GM12878 (cell line): Measurements from ENCODE around the gene SRSF2. TPM values are rescaled to one million over a fixed set of nuclear protein-coding genes. Genes with fewer than 3 reads are reported as not detected.
"Not testable (repeated sequence)": the region's sequence is repeated elsewhere in the genome, so short reads cannot be mapped to it uniquely, and the experiment has no call there.

Source experiments
- ATAC-seq: fragments of 200-7000 bp; cut with Tn5 transposase; 3 replicates; pipeline ENCODE4 v1.9.1; 2020; ENCODE audit warnings: mild to moderate bottlenecking, moderate library complexity
- BruUV-seq: library from RNA; stranded (reverse); fragments of 400-500 nt; replicated peaks from 2 replicates; lab custom pipeline; 2021; lab: Mats Ljungman, UMichigan
- CTCF ChIA-PET: fragments of 300-600 bp; sonication (Branson Sonifier 250); formaldehyde crosslinking; extraction: SDS; loops from one replicate; lab custom pipeline; 2021; ENCODE audit warnings: inconsistent platforms; lab: Yijun Ruan, JAX
- POLR2A ChIA-PET: fragments of 350-600 bp; formaldehyde crosslinking; extraction: SDS; loops from one replicate; lab custom pipeline; 2021; ENCODE audit warnings: inconsistent platforms; lab: Charles Lee
- RAD21 ChIA-PET: fragments of 300-600 bp; sonication (Branson Sonifier 250); formaldehyde crosslinking; loops from one replicate; lab custom pipeline; 2023; ENCODE audit warnings: antibody characterized with exemption; ENCODE audit not compliant: unreplicated experiment; lab: Charles Lee
- SMC1A ChIA-PET: fragments of 300-600 bp; sonication (Branson Sonifier 250); formaldehyde crosslinking; loops from one replicate; lab custom pipeline; 2023; ENCODE audit not compliant: unreplicated experiment, uncharacterized antibody; lab: Charles Lee
- DNase-seq: peaks from one replicate; pipeline ENCODE4 v3.0.0-alpha.2; 2011; ENCODE audit warnings: low read depth, low spot score
- FAIRE-seq: peaks from 3 replicates; lab custom pipeline; 2011; peaks lifted over from hg19 to GRCh38; lab: Jason Lieb, UNC
- H2AFZ ChIP-seq: 2 replicates; pipeline ENCODE4 v1.6.0; 2011; ENCODE audit warnings: low read depth, low read length, control low read depth; ENCODE audit not compliant: control insufficient read depth
- H3K27ac ChIP-seq: 2 replicates; pipeline ENCODE4 v1.5.1; 2011; ENCODE audit warnings: control low read depth; ENCODE audit not compliant: control insufficient read depth, insufficient read depth
- H3K27me3 ChIP-seq, 2 experiments: replicated peaks in 1 of 2; 2 replicates each; pipeline versions ENCODE4 v1.6.0 to v1.6.1; 2011; ENCODE audit warnings: low read length in 1 of 2; ENCODE audit not compliant: control insufficient read depth in 2 of 2, insufficient read depth in 2 of 2
- H3K36me3 ChIP-seq, 2 experiments: 2 replicates each; pipeline ENCODE4 v1.5.1; 2011; ENCODE audit warnings: low read length in 1 of 2; ENCODE audit not compliant: control insufficient read depth in 2 of 2, insufficient read depth in 2 of 2
- H3K4me1 ChIP-seq: 2 replicates; pipeline ENCODE4 v1.6.1; 2011; ENCODE audit warnings: mild to moderate bottlenecking, low read length, moderate library complexity, mixed read lengths; ENCODE audit not compliant: control insufficient read depth, insufficient read depth
- H3K4me2 ChIP-seq: 2 replicates; pipeline ENCODE4 v1.6.0; 2011; ENCODE audit warnings: control low read depth; ENCODE audit not compliant: control insufficient read depth, insufficient read depth
- H3K4me3 ChIP-seq: fragments of 200-600 bp; sonication (generic); 2 replicates; pipeline ENCODE4 v1.5.1; 2016
- H3K79me2 ChIP-seq: 2 replicates; pipeline ENCODE4 v1.6.0; 2011; ENCODE audit warnings: low read length; ENCODE audit not compliant: control insufficient read depth, insufficient read depth
- H3K9ac ChIP-seq: 2 replicates; pipeline ENCODE4 v1.8.0; 2011; ENCODE audit warnings: low read length, control low read depth, mixed read lengths; ENCODE audit not compliant: control insufficient read depth, insufficient read depth
- H3K9me3 ChIP-seq: replicated peaks from 3 replicates; pipeline ENCODE4 v1.5.1; 2011; ENCODE audit warnings: mild to moderate bottlenecking, low read length; ENCODE audit not compliant: control insufficient read depth, insufficient read depth
- H4K20me1 ChIP-seq: 2 replicates; pipeline ENCODE4 v1.6.0; 2011; ENCODE audit not compliant: control insufficient read depth, insufficient read depth
- CHD1 ChIP-seq: IDR thresholded peaks from 2 replicates; pipeline ENCODE4 v1.6.1; 2012; ENCODE audit warnings: low read depth, low read length, improper control_type of control experiment
- RFX5 ChIP-seq: IDR thresholded peaks from 2 replicates; pipeline ENCODE4 v1.6.1; 2011; ENCODE audit warnings: low read depth, low read length, improper control_type of control experiment
- SIX5 ChIP-seq: IDR thresholded peaks from 2 replicates; pipeline ENCODE4 v1.6.1; 2011; ENCODE audit warnings: mild to moderate bottlenecking, low read depth, low read length, moderate library complexity; ENCODE audit not compliant: severe bottlenecking
- WGBS: methylation state at CpG from one replicate; pipeline ENCODE4 v1.1.6; 2016; ENCODE audit warnings: low lambda C conversion rate; ENCODE audit not compliant: insufficient replicate concordance, insufficient coverage; ENCODE audit errors: missing lambda C conversion rate; 5-methylcytosine and 5-hydroxymethylcytosine counted together
- in situ Hi-C: fragments of 300-500 bp; cut with MboI; formaldehyde crosslinking; loops from 9 replicates; pipeline ENCODE4 v1.14.3; 2018; ENCODE audit warnings: mixed read lengths
- intact Hi-C: fragments of 100-400 bp; cut with micrococcal nuclease; formaldehyde crosslinking; loops from one replicate; pipeline ENCODE4 v1.14.2; 2022; ENCODE audit not compliant: unreplicated experiment
- polyA plus RNA-seq, 11 experiments: library from polyadenylated mRNA; depleted of rRNA in 4 of 11; unstranded in 6 of 11; stranded (reverse) in 5 of 11; fragments of >200 nt; fragmentation: Nextera tagmentation in 4 of 11; fragmentation: Illumina TruSeq in 1 of 11; extraction: Ambion mirVana in 4 of 11; extraction: Trizol in 1 of 11; gene quantifications; 1 replicate in 1 of 11; 2 replicates in 10 of 11; pipeline versions ENCODE4 v1.2.1 to v1.2.3, GENCODE V29; 2011 to 2016; ENCODE audit warnings: inconsistent platforms in 2 of 11, missing spikeins in 2 of 11, low read depth in 1 of 11
- total RNA-seq, 4 experiments: library from RNA; depleted of rRNA in 3 of 4; stranded (reverse); fragments of >200 nt in 3 of 4; fragmentation: Illumina TruSeq in 1 of 4; extraction: Trizol in 1 of 4; gene quantifications; 2 replicates each; pipeline versions ENCODE4 v1.2.1 to v1.2.3, GENCODE V29; 2013 to 2021

Gene SRSF2
- total and polyA plus RNA-seq, 10 of the 15 experiments (the other 5 are each of a cell fraction or from before 2014, with no cell fraction given), result 225 to 795 (median 410) TPM

GRCh38 chr17:76713765-76714164, 23.4 kb downstream of the SRSF2 start:
- ChIA-PET SMC1A (interaction anchor here (1.0 to 2.0 kb wide), 5 partner anchors 12 to 156 kb away, joined by 3 to 7 read pairs (median 3); no protein-coding TSS in a partner anchor), POLR2A (interaction anchor here (1.1 kb wide), 1 partner anchor 9 kb away, joined by 3 read pairs; no protein-coding TSS in a partner anchor), CTCF (interaction anchor here (0.9 to 6.5 kb wide), 16 partner anchors 9 to 192 kb away, joined by 3 to 65 read pairs (median 4); partner anchors contain the start of genes JMJD6 and METTL23), RAD21 (interaction anchor here (1.6 kb wide), 1 partner anchor 32 kb away, joined by 10 read pairs; no protein-coding TSS in a partner anchor)
- H2AFZ ChIP-seq, result no peak overlapping the region
- TF ChIP-seq CHD1 (no peak), SIX5 (no peak), RFX5 (no peak)
- no peak overlapping the region for H3K4me3 ChIP-seq
- H4K20me1 ChIP-seq, result peaks cover 5% of the 10 kb centered on the region
- H3K27ac ChIP-seq, result no peak overlapping the region
- H3K4me2 ChIP-seq, result no peak overlapping the region
- H3K79me2 ChIP-seq, result no peaks in the 10 kb centered on the region
- in situ Hi-C loops (no loop called here), intact Hi-C loops (loop anchor here (10.0 kb wide), 1 partner anchor 89 kb away; no protein-coding TSS in a partner anchor)
- no peaks in the 10 kb centered on the region for H3K9me3 ChIP-seq
- H3K4me1 ChIP-seq, result peaks cover 8% of the 10 kb centered on the region
- H3K27me3 ChIP-seq, result no peaks in the 10 kb centered on the region; a peak in 2 of 4 replicates
- FAIRE-seq, result no peak
- H3K9ac ChIP-seq, result no peak overlapping the region
- H3K36me3 ChIP-seq, result peaks cover 9 to 32% of the 10 kb centered on the region in 2 experiments
- WGBS, result 96% methylated on average over 7 of the region's 7 CpGs
- no peak for ATAC-seq
- no peak for DNase-seq
- no TSS peak for BruUV-seq

- intact Hi-C loops, result loop anchor here (10.0 kb wide), 1 partner anchor 88 kb away; no protein-coding TSS in a partner anchor
- SMC1A ChIA-PET, result interaction anchor here (0.9 kb wide), 1 partner anchor 9 kb away, joined by 3 read pairs; no protein-coding TSS in a partner anchor
- not testable (repeated sequence) for BruUV-seq
Observed at GRCh38 chr17:76712321-76712720, 24.8 kb downstream of the SRSF2 start.

More at GRCh38 chr17:76712321-76712720, 24.8 kb downstream of the SRSF2 start:
- ATAC-seq, H3K27me3 ChIP-seq, H3K4me3 ChIP-seq, H3K79me2 ChIP-seq, DNase-seq, H2AFZ ChIP-seq, RAD21 ChIA-PET, H3K27ac ChIP-seq, H3K9ac ChIP-seq, H3K4me1 ChIP-seq, H3K9me3 ChIP-seq, in situ Hi-C loops, FAIRE-seq, H3K4me2 ChIP-seq, H4K20me1 ChIP-seq: not testable (repeated sequence)
- H3K36me3 ChIP-seq, result peaks cover 5 to 24% of the 10 kb centered on the region in 2 experiments
- ChIA-PET CTCF (interaction anchor here (0.6 to 6.5 kb wide), 4 partner anchors 9 to 166 kb away, joined by 3 to 65 read pairs (median 10); partner anchors contain the start of genes JMJD6 and METTL23), POLR2A (interaction anchor here (0.5 to 0.6 kb wide), 2 partner anchors 15 to 53 kb away, joined by 3 to 8 read pairs; partner anchors contain the start of gene METTL23)
- 76% methylated on average over 7 of the region's 7 CpGs for WGBS
